Heart right ventricle (tissue), 16 donors: ENCODE data around the gene SSH2. TPM values are rescaled to one million over a fixed set of nuclear protein-coding genes. Genes with fewer than 3 reads are reported as not detected.

Experiments
- ATAC-seq, 8 donors: fragments of 200-7000 bp; cut with Tn5 transposase; one replicate each; pipeline ENCODE4 v1.9.1; 2020; ENCODE audit warnings: mild to moderate bottlenecking in 8 of 8, moderate library complexity in 8 of 8, moderate number of reproducible peaks in 1 of 8
- DNase-seq, 2 donors: peaks; one replicate each; pipeline ENCODE4 v3.0.0-alpha.2; 2020
- H3K27ac ChIP-seq, 10 donors: fragments of 200-600 bp; sonication (generic) in 2 of 10; one replicate each; pipeline versions ENCODE4 v1.5.0 to v1.8.0; 2020 to 2022; ENCODE audit warnings: mild to moderate bottlenecking in 3 of 10
- H3K27me3 ChIP-seq, 7 donors: fragments of 200-600 bp; one replicate each; pipeline ENCODE4 v1.8.0; 2021 to 2022; ENCODE audit warnings: mild to moderate bottlenecking in 2 of 7
- H3K36me3 ChIP-seq, 9 donors: fragments of 200-600 bp; sonication (generic) in 1 of 9; one replicate each; pipeline versions ENCODE4 v1.5.0 to v1.8.0; 2020 to 2022; ENCODE audit warnings: mild to moderate bottlenecking in 2 of 9
- H3K4me1 ChIP-seq, 9 donors: fragments of 200-600 bp; sonication (generic) in 1 of 9; one replicate each; pipeline versions ENCODE4 v1.5.0 to v1.8.0; 2020 to 2022; ENCODE audit warnings: mild to moderate bottlenecking in 4 of 9
- H3K4me3 ChIP-seq, 10 donors: fragments of 200-600 bp; sonication (generic) in 2 of 10; one replicate each; pipeline versions ENCODE4 v1.5.0 to v1.8.0; 2020 to 2022; ENCODE audit warnings: mild to moderate bottlenecking in 7 of 10, moderate library complexity in 2 of 10
- H3K9me3 ChIP-seq, 11 donors: fragments of 200-600 bp in 10 of 11; sonication (generic) in 2 of 11; one replicate each; pipeline versions ENCODE4 v1.5.0 to v1.8.0; 2013 to 2022; ENCODE audit warnings: mild to moderate bottlenecking in 2 of 11, control low read depth in 1 of 11, moderate library complexity in 1 of 11
- WGBS, 2 donors: extraction: QIAGEN DNeasy Blood & Tissue Kit; methylation state at CpG; one replicate each; pipeline ENCODE4 v1.1.7; 2013; ENCODE audit warnings: inconsistent platforms in 1 of 2; 5-methylcytosine and 5-hydroxymethylcytosine counted together
- intact Hi-C, 10 donors: fragments of 100-400 bp; cut with DNase I; formaldehyde crosslinking; loops; one replicate each; pipeline versions ENCODE4 v1.11.1 to v1.14.2; 2022
- polyA plus RNA-seq, 2 donors: library from polyadenylated mRNA; stranded (reverse); fragments of 200-250 nt; gene quantifications; one replicate each; pipeline ENCODE4 v1.2.3, GENCODE V29; 2013
- total RNA-seq, 10 donors: library from RNA; stranded (reverse); fragmentation: NEBNext Ultra II Directional in 3 of 10; extraction: Animal tissue kit (Norgen Biotek cat#: 25700) in 3 of 10; gene quantifications; one replicate each; pipeline versions ENCODE4 v1.2.1 to v1.2.4, GENCODE V29; 2021 to 2023
- TF ChIP-seq, protein P1 (sequence below), 9 donors: fragments of 200-600 bp; sonication (generic) in 2 of 9; IDR thresholded peaks; one replicate each; pipeline versions ENCODE4 v1.5.0 to v1.8.0; 2021 to 2022; ENCODE audit warnings: antibody characterized with exemption in 9 of 9, mild to moderate bottlenecking in 5 of 9, moderate library complexity in 1 of 9
- donor health status: Arrhythmogenic right ventricular cardiomyopathy.
- donor health status: ischemic (EF 13 %, LVEDD 7.1; RV severe dilation, severe dysfunction).
- donor health status: healthy with polysubstance abuse.
- donor health status: DM: no; HTN: yes; CAD: no.
- donor health status: DM: no; HTN: no; CAD: no.
- donor health status: ischemic (EF 25% LVEDD 6.9; RV normal size, moderate dysfunction).
- donor health status: ischemic (EF 25% LVEDD 5.7; RV mildly dilated, moderate dysfunction).
- donor health status: healthy.
- donor health status: DM: yes; HTN: yes; CAD: no.
- donor health status: Ischemic cardiomyopathy.
- donor health status: ischemic (EF 35%, LVEDD 5.7; RV mildly dilated, moderate dysfunction).
- donor health status: nonischemic (EF 11% LVEDD 7.7; RV severe dilation, severe dysfunction).
- donor health status: DM: yes; HTN: yes; CAD: no.
- donor health status: PGD.
- donor health status: ischemic (EF 29% LVEDD 5.4; RV normal size, mild dysfunction).
- donor health status: nonischemic (EF 23%, LVEDD 6.1; RV moderate dilation, normal function).

SSH2 gene
- total and polyA plus RNA-seq, 12 donors = 17.9 to 42.9 (median 34.3) TPM

DNA sequence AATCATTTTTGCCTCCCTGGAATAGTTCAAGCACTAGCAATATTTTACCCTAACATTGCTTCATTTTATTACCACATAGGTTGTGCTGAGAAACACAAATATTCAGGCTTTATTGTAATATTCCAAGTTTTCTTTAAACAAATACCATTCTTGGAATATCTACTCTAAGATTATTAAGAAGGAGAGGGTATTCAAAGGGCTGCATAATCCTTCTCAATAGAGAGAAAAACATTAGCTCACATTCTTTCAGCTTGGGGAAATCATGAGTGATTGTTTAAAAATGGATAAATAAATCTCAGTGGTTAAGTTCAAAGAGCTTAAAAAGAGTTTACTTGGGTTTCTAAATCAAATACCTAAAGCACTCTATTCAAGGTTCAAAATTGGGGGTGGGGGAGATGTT is 195.4 kb downstream of the SSH2 start:
- no peaks in the 10 kb centered on the region for H3K27me3 ChIP-seq

DNA sequence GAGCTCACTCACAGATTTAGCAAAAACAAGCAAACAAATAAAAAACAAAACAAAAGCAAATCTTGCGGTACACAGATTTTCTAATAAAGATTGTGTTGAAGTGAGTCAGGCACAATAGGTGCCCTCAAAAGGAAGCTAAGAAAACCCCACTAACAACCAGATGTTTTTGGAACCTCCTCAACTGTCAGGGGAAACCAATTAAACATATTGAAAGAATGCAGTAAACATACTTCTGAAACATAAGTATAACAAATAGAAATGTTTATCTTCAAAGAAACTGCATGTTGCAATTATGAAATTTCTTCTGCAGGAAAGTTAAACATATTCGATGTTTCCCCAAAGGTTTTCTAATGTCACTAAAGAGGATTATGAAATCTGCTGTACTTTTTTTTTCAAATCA is 196.9 kb downstream of the SSH2 start:
- Histone ChIP-seq H3K9me3 (peaks cover 0 to 7% (median 0%) of the 10 kb centered on the region in 11 donors), H3K4me1 (peaks cover 0 to 42% (median 27%) of the 10 kb centered on the region in 9 donors), H3K36me3 (peaks cover 0 to 13% (median 0%) of the 10 kb centered on the region in 9 donors), H3K27me3 (no peaks in the 10 kb centered on the region), H3K4me3 (no peak overlapping the region), H3K27ac (peak overlapping the region in 9 of 10 donors; percentile 47 to 83 (median 74))
- DNase-seq = no peak
- WGBS, 2 donors = 57 to 59% methylated on average over 2 of the region's 2 CpGs
- intact Hi-C loops = no loop called here
- ATAC-seq = no peak
- TF ChIP-seq, protein P1, sequence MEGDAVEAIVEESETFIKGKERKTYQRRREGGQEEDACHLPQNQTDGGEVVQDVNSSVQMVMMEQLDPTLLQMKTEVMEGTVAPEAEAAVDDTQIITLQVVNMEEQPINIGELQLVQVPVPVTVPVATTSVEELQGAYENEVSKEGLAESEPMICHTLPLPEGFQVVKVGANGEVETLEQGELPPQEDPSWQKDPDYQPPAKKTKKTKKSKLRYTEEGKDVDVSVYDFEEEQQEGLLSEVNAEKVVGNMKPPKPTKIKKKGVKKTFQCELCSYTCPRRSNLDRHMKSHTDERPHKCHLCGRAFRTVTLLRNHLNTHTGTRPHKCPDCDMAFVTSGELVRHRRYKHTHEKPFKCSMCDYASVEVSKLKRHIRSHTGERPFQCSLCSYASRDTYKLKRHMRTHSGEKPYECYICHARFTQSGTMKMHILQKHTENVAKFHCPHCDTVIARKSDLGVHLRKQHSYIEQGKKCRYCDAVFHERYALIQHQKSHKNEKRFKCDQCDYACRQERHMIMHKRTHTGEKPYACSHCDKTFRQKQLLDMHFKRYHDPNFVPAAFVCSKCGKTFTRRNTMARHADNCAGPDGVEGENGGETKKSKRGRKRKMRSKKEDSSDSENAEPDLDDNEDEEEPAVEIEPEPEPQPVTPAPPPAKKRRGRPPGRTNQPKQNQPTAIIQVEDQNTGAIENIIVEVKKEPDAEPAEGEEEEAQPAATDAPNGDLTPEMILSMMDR (IDR thresholded peaks at IDR 0.05) = no peak

More for the DNA sequence above, 195.4 kb downstream of the SSH2 start:
- Histone ChIP-seq H3K4me1 (peaks cover 0 to 48% (median 34%) of the 10 kb centered on the region in 9 donors), H3K27ac (peak overlapping the region in 4 of 10 donors; percentile 6 to 83 (median 65)), H3K36me3 (peaks cover 0 to 13% (median 0%) of the 10 kb centered on the region in 9 donors), H3K9me3 (no peaks in the 10 kb centered on the region), H3K4me3 (no peak overlapping the region)
- TF ChIP-seq, protein P1 (IDR thresholded peaks at IDR 0.05) = no peak
- intact Hi-C loops = no loop called here
- no peak for DNase-seq
- no peak for ATAC-seq

DNA sequence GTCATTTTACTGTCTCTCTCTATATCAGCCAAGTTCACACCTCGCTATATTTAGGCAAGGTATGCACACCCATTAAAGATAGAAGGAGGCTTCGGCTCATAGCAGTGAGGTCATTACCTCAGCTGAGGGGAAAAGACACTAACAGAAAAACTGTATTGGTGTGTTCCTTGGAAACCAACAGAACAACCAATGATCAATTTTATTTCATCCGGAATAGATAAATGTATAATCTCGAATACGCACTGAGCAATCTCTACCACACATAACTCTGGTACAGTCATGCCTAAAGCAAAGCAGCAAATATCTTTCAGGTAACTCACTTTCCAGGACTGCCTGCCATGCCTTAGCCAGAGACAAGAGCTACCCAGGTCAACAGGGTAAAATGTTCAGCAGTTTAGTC is 197.4 kb downstream of the SSH2 start:
- peaks cover 0 to 13% (median 0%) of the 10 kb centered on the region in 9 donors for H3K36me3 ChIP-seq
- peak overlapping the region in 1 of 10 donors; percentile 10 for H3K4me3 ChIP-seq
- H3K27me3 ChIP-seq = no peaks in the 10 kb centered on the region
- peak; percentile 77 to 96 (median 94) for ATAC-seq
- H3K4me1 ChIP-seq = peaks cover 0 to 47% (median 31%) of the 10 kb centered on the region in 9 donors
- WGBS, 2 donors = 37 to 51% methylated on average over 5 of the region's 5 CpGs
- intact Hi-C loops = no loop called here
- no peak for DNase-seq
- peak overlapping the region; percentile 34 to 83 (median 70) for H3K27ac ChIP-seq
- peaks cover 0 to 8% (median 0%) of the 10 kb centered on the region in 11 donors for H3K9me3 ChIP-seq
- TF ChIP-seq, protein P1 (IDR thresholded peaks at IDR 0.05) = no peak

DNA sequence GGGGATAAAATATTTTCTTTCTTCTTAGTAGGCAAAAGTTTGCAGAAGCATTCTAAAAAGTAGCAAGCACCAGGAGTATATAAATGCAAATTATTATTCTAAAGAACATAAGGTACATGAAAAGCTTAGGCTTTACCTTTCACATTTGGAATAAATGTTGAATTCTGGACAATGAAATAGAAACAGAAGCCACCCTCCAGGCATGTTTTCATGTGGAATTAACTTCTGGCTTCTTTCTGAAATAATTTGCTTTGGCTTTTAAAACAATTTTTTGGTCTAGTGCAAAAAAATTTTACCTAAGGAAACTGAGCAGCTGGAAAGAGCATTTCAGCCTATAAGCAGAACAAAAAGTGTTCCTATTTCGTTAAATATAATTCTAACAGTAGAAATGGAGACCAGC is 197.8 kb downstream of the SSH2 start:
- H3K4me3 ChIP-seq = peak overlapping the region in 1 of 10 donors; percentile 10
- H3K4me1 ChIP-seq = peaks cover 0 to 51% (median 33%) of the 10 kb centered on the region in 9 donors
- H3K27ac ChIP-seq = peak overlapping the region; percentile 34 to 83 (median 70)
- H3K36me3 ChIP-seq = peaks cover 0 to 13% (median 0%) of the 10 kb centered on the region in 9 donors
- 36 to 37% methylated on average over 1 of the region's 1 CpG for WGBS, 2 donors
- intact Hi-C loops = no loop called here
- peaks cover 0 to 8% (median 0%) of the 10 kb centered on the region in 11 donors for H3K9me3 ChIP-seq
- ATAC-seq (no peak), DNase-seq (no peak)
- TF ChIP-seq, protein P1 (IDR thresholded peaks at IDR 0.05) = no peak
- no peaks in the 10 kb centered on the region for H3K27me3 ChIP-seq
